Measurements from ENCODE around the gene SERP2.

DNA sequence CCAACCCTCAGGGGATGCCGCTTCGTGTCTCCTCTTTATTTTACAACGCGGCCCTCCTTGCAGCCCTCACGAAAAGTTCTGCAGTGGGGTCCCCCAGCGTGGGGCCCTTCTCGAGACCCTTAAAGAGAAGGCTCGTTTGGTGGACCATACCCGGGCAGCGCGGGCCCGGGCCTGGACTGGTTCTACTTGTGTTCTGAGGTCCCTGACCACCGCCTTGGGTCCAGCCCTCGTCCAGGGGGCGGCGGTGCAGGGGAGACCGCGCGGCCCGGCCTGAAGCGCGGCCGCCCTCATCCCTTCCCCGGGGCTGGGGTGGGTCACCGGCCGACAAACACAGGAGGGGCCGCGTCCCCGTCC is 400 bp upstream of the SERP2 start:
- TF ChIP-seq, protein P1, sequence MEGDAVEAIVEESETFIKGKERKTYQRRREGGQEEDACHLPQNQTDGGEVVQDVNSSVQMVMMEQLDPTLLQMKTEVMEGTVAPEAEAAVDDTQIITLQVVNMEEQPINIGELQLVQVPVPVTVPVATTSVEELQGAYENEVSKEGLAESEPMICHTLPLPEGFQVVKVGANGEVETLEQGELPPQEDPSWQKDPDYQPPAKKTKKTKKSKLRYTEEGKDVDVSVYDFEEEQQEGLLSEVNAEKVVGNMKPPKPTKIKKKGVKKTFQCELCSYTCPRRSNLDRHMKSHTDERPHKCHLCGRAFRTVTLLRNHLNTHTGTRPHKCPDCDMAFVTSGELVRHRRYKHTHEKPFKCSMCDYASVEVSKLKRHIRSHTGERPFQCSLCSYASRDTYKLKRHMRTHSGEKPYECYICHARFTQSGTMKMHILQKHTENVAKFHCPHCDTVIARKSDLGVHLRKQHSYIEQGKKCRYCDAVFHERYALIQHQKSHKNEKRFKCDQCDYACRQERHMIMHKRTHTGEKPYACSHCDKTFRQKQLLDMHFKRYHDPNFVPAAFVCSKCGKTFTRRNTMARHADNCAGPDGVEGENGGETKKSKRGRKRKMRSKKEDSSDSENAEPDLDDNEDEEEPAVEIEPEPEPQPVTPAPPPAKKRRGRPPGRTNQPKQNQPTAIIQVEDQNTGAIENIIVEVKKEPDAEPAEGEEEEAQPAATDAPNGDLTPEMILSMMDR (conservative IDR thresholded peaks at IDR 0.05 in 1 of 2, IDR thresholded peaks at IDR 0.05 in 1 of 2; ENCODE audit: low read depth in 1 of 2, low read length in 2 of 2), result no peak
- no peak for TF ChIP-seq EZH2 (IDR thresholded peaks at IDR 0.05; ENCODE audit: low read length, missing control alignments)

Measured in fibroblast of lung (primary cell).